ENCODE data around the gene ANAPC1.

The ANAPC1 gene, protein sequence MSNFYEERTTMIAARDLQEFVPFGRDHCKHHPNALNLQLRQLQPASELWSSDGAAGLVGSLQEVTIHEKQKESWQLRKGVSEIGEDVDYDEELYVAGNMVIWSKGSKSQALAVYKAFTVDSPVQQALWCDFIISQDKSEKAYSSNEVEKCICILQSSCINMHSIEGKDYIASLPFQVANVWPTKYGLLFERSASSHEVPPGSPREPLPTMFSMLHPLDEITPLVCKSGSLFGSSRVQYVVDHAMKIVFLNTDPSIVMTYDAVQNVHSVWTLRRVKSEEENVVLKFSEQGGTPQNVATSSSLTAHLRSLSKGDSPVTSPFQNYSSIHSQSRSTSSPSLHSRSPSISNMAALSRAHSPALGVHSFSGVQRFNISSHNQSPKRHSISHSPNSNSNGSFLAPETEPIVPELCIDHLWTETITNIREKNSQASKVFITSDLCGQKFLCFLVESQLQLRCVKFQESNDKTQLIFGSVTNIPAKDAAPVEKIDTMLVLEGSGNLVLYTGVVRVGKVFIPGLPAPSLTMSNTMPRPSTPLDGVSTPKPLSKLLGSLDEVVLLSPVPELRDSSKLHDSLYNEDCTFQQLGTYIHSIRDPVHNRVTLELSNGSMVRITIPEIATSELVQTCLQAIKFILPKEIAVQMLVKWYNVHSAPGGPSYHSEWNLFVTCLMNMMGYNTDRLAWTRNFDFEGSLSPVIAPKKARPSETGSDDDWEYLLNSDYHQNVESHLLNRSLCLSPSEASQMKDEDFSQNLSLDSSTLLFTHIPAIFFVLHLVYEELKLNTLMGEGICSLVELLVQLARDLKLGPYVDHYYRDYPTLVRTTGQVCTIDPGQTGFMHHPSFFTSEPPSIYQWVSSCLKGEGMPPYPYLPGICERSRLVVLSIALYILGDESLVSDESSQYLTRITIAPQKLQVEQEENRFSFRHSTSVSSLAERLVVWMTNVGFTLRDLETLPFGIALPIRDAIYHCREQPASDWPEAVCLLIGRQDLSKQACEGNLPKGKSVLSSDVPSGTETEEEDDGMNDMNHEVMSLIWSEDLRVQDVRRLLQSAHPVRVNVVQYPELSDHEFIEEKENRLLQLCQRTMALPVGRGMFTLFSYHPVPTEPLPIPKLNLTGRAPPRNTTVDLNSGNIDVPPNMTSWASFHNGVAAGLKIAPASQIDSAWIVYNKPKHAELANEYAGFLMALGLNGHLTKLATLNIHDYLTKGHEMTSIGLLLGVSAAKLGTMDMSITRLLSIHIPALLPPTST (N-terminal part only)

DNA sequence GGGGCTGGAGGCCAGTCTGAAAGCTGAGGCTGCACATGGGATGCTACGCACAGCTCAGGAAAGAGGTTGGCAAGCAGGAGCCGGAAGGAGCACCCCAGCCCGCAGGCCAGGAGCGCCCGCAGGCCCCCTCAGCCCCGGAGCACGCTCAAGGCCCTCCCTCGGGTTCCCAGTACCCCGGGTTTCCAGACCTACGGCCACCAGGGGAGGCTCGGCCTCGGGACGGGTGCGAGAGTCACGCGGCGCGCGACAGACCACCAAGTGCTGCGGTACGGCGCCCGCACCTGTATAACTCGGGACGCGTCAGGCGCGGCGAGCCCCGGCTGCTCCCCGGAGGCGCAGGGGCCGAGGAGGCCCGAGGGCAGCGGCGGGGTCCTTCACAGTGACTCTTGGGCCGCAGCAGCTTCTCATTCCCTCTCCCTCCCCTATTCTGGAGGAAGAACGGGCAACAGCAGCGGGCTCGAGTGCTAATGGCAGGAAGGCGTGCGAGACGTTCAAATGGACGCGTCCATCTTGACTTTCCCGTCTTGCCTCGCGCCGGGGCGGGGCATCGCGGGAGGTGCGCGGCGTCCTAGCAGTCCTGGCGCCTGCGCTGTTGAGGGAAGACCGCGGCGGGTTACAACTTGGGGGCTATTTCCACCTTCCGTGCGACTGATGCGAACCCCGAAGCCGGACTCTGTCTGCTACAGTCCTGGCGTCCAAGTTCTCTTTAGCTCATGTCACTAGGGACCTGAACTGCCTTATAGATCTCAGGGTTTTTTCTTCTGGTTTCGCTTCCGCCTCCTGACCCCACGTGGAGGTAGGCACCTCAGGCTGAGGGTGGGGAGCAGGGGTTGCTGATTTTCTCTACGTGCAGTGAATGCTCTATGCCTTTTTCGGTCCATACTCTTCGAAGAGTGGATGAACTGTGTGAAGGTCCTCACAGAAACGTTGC, at the start of gene ANAPC1:
TSS of gene ANAPC1 (minus strand) at position 533 of the 931 bp plus-strand sequence. CDS start 3,368 bp downstream, outside the sequence.
- POLR2A ChIA-PET (ENCODE audit: low non-redundant PET) = interaction anchor here (0.6 kb wide), 1 partner anchor 162 kb away, joined by 3 read pairs; no protein-coding TSS in a partner anchor
- TF ChIP-seq, protein P1, sequence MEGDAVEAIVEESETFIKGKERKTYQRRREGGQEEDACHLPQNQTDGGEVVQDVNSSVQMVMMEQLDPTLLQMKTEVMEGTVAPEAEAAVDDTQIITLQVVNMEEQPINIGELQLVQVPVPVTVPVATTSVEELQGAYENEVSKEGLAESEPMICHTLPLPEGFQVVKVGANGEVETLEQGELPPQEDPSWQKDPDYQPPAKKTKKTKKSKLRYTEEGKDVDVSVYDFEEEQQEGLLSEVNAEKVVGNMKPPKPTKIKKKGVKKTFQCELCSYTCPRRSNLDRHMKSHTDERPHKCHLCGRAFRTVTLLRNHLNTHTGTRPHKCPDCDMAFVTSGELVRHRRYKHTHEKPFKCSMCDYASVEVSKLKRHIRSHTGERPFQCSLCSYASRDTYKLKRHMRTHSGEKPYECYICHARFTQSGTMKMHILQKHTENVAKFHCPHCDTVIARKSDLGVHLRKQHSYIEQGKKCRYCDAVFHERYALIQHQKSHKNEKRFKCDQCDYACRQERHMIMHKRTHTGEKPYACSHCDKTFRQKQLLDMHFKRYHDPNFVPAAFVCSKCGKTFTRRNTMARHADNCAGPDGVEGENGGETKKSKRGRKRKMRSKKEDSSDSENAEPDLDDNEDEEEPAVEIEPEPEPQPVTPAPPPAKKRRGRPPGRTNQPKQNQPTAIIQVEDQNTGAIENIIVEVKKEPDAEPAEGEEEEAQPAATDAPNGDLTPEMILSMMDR (conservative IDR thresholded peaks at IDR 0.05; ENCODE audit: low read depth) = no peak
- peak within 1 kb of the TSS; percentile 85 for H3K27ac ChIP-seq
- CTCF ChIA-PET = no interaction called here
- DNase-seq (ENCODE audit: low spot score) = peak; percentile 72

DNA sequence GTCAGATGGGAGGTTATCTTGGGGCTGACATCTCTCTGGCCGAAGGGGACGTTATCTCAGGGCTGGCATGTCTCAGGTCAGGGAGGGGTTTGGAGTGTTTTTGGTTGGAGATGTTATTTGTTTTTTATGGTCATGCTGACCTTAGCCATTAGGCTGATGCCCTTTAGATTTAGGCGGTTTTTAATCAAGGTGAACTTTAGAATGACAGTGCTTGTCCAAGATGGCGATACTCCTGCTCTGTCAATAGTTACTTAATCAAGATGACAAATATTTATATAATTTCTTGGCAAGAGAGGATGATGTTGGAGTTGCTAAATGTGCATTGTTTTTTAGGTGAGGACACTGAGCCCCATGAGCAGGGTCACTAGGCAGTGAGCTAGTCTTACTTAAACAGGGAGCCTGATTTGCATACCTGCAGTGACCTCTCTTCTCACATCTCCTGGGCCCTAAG, 48.9 kb upstream of the ANAPC1 start:
- no peak overlapping the region for H3K27ac ChIP-seq
- ChIA-PET CTCF (no interaction called here), POLR2A (ENCODE audit: low non-redundant PET) (no interaction called here)
- DNase-seq (ENCODE audit: low spot score) = no peak
- TF ChIP-seq, protein P1 (conservative IDR thresholded peaks at IDR 0.05; ENCODE audit: low read depth) = no peak

DNA sequence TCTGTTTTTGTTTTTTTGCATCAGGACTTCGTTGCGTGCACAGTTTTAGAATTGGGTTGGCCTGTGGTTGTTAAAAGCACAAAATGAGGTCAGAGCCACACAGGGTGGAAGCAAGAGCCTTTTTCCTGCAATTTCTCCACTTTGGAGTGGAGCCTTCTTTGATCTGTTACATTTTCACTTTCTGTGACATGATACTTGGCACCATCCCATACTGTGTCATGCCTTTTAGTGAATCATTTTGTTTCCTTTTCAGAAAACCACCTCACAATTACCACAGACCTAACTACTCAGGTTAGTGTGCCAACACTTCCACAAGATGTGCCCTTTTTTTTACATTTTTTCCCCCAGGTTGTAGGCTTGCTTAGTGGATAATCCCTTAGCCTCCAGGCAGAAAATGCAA, 46.9 kb upstream of the ANAPC1 start:
- TF ChIP-seq, protein P1 (conservative IDR thresholded peaks at IDR 0.05; ENCODE audit: low read depth) = no peak
- H3K27ac ChIP-seq = no peak overlapping the region

DNA sequence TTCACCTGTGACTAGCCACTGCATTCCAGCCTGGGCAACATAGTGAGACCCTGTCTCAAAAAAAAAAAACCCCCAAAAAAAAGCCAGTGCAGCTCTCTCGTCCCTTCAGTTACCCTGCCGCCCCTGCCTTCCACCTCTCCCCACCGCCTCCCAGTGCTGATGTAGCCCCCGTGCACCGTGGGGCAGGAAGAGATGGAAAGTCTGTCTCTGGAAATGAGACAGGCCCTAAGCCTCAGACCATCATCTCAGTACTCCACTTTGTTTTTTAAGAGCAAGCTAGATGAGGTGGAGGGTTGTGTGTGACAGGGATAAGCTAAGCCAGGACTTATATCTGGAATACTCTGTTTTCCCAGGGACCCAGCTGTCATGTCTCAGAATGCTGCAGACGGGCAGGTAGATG, 46.4 kb upstream of the ANAPC1 start:
- no peak for DNase-seq (ENCODE audit: low spot score)
- CTCF ChIA-PET = interaction anchor here (0.5 to 0.6 kb wide), 2 partner anchors 9 to 951 kb away, joined by 3 read pairs; no protein-coding TSS in a partner anchor
- TF ChIP-seq, protein P1 (conservative IDR thresholded peaks at IDR 0.05; ENCODE audit: low read depth) = no peak
- POLR2A ChIA-PET (ENCODE audit: low non-redundant PET) = no interaction called here
- H3K27ac ChIP-seq = no peak overlapping the region

More for the DNA sequence above, 46.9 kb upstream of the ANAPC1 start:
- ChIA-PET POLR2A (ENCODE audit: low non-redundant PET) (no interaction called here), CTCF (interaction anchor here (0.5 kb wide), 1 partner anchor 9 kb away, joined by 3 read pairs; no protein-coding TSS in a partner anchor)
- peak; percentile 72 for DNase-seq (ENCODE audit: low spot score)

DNA sequence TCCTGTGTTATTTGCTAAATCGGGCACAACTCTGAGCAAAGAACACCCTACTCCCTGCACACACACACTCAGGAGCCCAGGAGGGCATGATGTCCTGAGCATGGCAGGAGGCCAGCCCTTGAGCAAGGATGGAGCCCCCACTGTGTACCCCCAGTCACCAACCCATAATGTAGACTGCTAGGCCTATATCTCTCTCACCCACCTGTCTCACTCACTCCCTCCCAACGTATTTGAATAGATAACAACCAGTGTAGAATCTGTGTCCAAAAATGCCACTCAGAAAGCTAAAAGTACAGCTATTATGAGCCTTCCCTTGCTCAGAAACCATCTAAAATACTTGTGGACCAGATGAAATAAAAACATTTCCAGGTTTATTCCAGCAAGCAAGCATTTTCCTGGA, 43.7 kb upstream of the ANAPC1 start:
- no peak for DNase-seq (ENCODE audit: low spot score)
- no peak overlapping the region for H3K27ac ChIP-seq
- POLR2A ChIA-PET (ENCODE audit: low non-redundant PET) = no interaction called here
- TF ChIP-seq, protein P1 (conservative IDR thresholded peaks at IDR 0.05; ENCODE audit: low read depth) = no peak
- CTCF ChIA-PET = interaction anchor here (0.8 kb wide), 1 partner anchor 40 kb away, joined by 3 read pairs; no protein-coding TSS in a partner anchor
